NOMO-1 treated with DMSO at 0.1 percent for 48 hours (cell line): ENCODE data around the gene CD276.
"Not testable (repeated sequence)": the region's sequence is repeated elsewhere in the genome, so short reads cannot be mapped to it uniquely, and the experiment has no call there.

ENCODE experiments used
- DNase-seq: peaks from one replicate; lab custom pipeline; 2025; ENCODE audit not compliant: unreplicated experiment; lab: John Stamatoyannopoulos, UW

CD276 gene

GRCh38 chr15:73683777-73684580, at the start of gene CD276:
CD276 (plus strand) TSS chr15:73684383; CDS start chr15:73699640, 15,257 bp downstream.
- peak; percentile 61 for DNase-seq

- DNase-seq = no peak
Observed at GRCh38 chr15:73637527-73637926, 46.7 kb upstream of the CD276 start.

- not testable (repeated sequence) for DNase-seq
Observed at GRCh38 chr15:73639464-73639863, 44.7 kb upstream of the CD276 start.

- DNase-seq = no peak
Observed at GRCh38 chr15:73647259-73648013, 36.7 kb upstream of the CD276 start.

GRCh38 chr15:73648014-73648295, 36.2 kb upstream of the CD276 start:
- no peak for DNase-seq

GRCh38 chr15:73650416-73651126, 33.6 kb upstream of the CD276 start:
- peak; percentile 85 for DNase-seq

- no peak for DNase-seq
Observed at GRCh38 chr15:73654659-73655058, 29.5 kb upstream of the CD276 start.

- no peak for DNase-seq
Observed at GRCh38 chr15:73655724-73656123, 28.5 kb upstream of the CD276 start.

GRCh38 chr15:73658645-73659044, 25.5 kb upstream of the CD276 start:
- DNase-seq = no peak

- DNase-seq = no peak
Observed at GRCh38 chr15:73660455-73660854, 23.7 kb upstream of the CD276 start.

GRCh38 chr15:73674587-73674986, 9.6 kb upstream of the CD276 start:
- DNase-seq = no peak

GRCh38 chr15:73677146-73677607, 7.0 kb upstream of the CD276 start:
- DNase-seq = peak; percentile 23

- no peak for DNase-seq
Observed at GRCh38 chr15:73677733-73678132, 6.5 kb upstream of the CD276 start.

- no peak for DNase-seq
Observed at GRCh38 chr15:73678498-73678897, 5.7 kb upstream of the CD276 start.

- no peak for DNase-seq
Observed at GRCh38 chr15:73679180-73679579, 5.0 kb upstream of the CD276 start.

- no peak for DNase-seq
Observed at GRCh38 chr15:73679964-73680363, 4.2 kb upstream of the CD276 start.

GRCh38 chr15:73680549-73680948, 3.6 kb upstream of the CD276 start:
- no peak for DNase-seq

GRCh38 chr15:73681063-73681462, 3.1 kb upstream of the CD276 start:
- DNase-seq = peak; percentile 55

- DNase-seq = no peak
Observed at GRCh38 chr15:73681856-73682599, 2.2 kb upstream of the CD276 start.

GRCh38 chr15:73682600-73683090, 1.5 kb upstream of the CD276 start:
- DNase-seq = no peak

GRCh38 chr15:73683257-73683776, 866 bp upstream of the CD276 start:
- no peak for DNase-seq
